Activated naive CD4-positive, alpha-beta T cell treated with anti-CD3 and anti-CD28 coated beads for 36 hours (primary cell): ENCODE results near the gene MYH8. TPM values are rescaled to one million over a fixed set of nuclear protein-coding genes. Genes with fewer than 3 reads are reported as not detected.

ENCODE experiments used
- CTCF ChIA-PET: fragments of 350-600 bp; sonication (Branson Sonifier 250); formaldehyde crosslinking; loops from one replicate; lab custom pipeline; 2021; ENCODE audit warnings: antibody characterized with exemption; lab: Charles Lee
- DNase-seq: peaks from one replicate; pipeline ENCODE4 v3.0.0-alpha.2; 2020
- H3K27ac Mint-ChIP-seq: one replicate; pipeline ENCODE4 v1.8.0; 2021; ENCODE audit warnings: mild to moderate bottlenecking, mixed read lengths
- H3K27me3 Mint-ChIP-seq: one replicate; pipeline ENCODE4 v1.8.0; 2021; ENCODE audit warnings: low read depth, mixed read lengths
- H3K36me3 Mint-ChIP-seq: one replicate; pipeline ENCODE4 v1.8.0; 2021; ENCODE audit warnings: low read depth, mixed read lengths
- H3K4me1 Mint-ChIP-seq: one replicate; pipeline ENCODE4 v1.8.0; 2021; ENCODE audit warnings: low read depth, mixed read lengths
- H3K4me3 Mint-ChIP-seq: one replicate; pipeline ENCODE4 v1.8.0; 2021; ENCODE audit warnings: mild to moderate bottlenecking, moderate library complexity, mixed read lengths
- H3K9me3 Mint-ChIP-seq: one replicate; pipeline ENCODE4 v1.8.0; 2021; ENCODE audit warnings: mixed read lengths
- intact Hi-C: fragments of 100-400 bp; cut with micrococcal nuclease; formaldehyde crosslinking; loops from one replicate; pipeline ENCODE4 v1.15.1; 2023
- total RNA-seq, 2 experiments: library from RNA; stranded (reverse); gene quantifications; one replicate each; pipeline ENCODE4 v1.2.3, GENCODE V29; 2021

Gene MYH8
- not detected for total RNA-seq

DNA sequence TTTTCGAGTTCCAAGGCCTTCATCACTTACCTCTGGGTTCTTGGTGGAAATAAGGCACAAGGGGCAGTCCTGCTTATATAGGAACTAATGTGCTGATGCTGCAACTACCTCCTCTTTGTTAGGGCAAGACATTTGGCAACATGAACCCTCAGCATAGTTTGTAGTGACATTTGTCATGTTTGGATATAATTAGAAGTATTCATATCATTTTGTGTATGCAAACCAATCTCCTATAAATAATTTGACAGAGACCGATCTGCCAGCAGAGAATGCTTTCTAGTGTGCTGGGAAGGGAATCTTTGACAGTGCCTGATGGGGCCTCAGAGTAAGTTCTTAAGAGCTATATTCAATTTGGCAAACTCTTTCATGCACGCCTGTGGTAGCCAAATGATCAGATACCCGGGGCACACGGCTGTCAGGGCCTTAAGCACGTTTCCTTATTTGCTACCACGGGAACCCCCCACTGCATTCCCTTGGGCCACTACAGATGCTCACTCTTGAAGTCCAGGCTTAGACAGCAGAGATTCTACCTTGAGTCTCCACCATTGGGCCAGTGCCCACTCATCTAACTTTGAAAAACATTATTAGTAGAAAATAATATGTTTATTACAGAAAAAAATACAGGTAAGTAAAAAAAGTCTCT is at the start of gene MYH8:
TSS of gene MYH8 (minus strand) at position 51 of the 643 bp plus-strand sequence. CDS start 1,723 bp downstream, outside the sequence.
- no peaks in the 10 kb centered on the region for H3K9me3 Mint-ChIP-seq
- intact Hi-C loops: no loop called here
- no peak within 1 kb of the TSS for H3K27ac Mint-ChIP-seq
- no peak for DNase-seq
- no peaks in the 10 kb centered on the region for H3K4me1 Mint-ChIP-seq
- H3K36me3 Mint-ChIP-seq: no peaks in the 10 kb centered on the region
- CTCF ChIA-PET: no interaction called here
- H3K27me3 Mint-ChIP-seq: peaks cover 1% of the 10 kb centered on the region
- H3K4me3 Mint-ChIP-seq: no peak within 1 kb of the TSS

DNA sequence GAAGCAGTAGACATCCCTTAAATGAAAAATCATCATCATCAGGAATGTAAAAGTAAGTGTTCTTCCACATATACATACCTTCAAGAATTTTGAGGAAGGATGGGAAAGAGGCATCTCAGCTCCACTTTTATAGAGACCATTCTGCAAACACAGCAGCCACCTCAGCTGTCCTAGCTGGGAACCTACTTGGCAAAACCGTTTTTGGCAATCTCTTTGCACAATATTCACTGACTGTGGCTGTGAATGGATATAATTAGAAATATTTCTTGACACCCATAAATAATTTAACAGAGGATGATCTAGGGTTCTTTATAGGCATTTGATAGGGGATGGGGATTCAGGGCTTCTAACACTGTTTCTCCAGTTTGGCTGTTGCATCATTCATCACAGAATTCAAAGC is 47.7 kb upstream of the MYH8 start, which contains the start of gene MYH4:
TSS of gene MYH4 (minus strand) at position 101 of the 400 bp plus-strand sequence. CDS start 2,814 bp downstream, outside the sequence.
- CTCF ChIA-PET: no interaction called here
- Mint-ChIP-seq H3K27ac (no peak within 1 kb of the TSS), H3K4me3 (no peak within 1 kb of the TSS), H3K27me3 (no peaks in the 10 kb centered on the region), H3K36me3 (no peaks in the 10 kb centered on the region), H3K9me3 (no peaks in the 10 kb centered on the region), H3K4me1 (no peaks in the 10 kb centered on the region)
- intact Hi-C loops: no loop called here
- DNase-seq: no peak

DNA sequence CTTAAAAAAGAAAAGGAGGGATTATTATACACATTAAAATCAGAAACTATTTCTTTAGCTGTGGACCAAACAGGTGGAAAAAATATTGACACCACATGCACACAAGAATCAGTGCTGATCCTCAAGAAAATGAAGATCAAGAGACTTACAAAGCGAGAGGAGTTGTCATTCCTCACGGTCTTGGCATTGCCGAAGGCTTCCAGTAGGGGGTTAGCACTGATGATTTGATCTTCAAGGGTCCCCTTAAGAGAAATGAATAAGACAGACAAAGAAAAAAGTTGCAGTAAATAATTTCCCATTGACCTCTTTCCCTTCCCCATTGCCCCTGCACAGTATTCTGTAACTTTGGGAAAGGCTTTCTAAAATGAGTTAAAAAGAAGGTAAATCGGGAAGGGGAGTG is 41.7 kb upstream of the MYH8 start:
- DNase-seq: no peak
- H3K27me3 Mint-ChIP-seq: no peaks in the 10 kb centered on the region
- intact Hi-C loops: no loop called here
- no peaks in the 10 kb centered on the region for H3K4me1 Mint-ChIP-seq
- no peaks in the 10 kb centered on the region for H3K36me3 Mint-ChIP-seq
- no peaks in the 10 kb centered on the region for H3K9me3 Mint-ChIP-seq
- CTCF ChIA-PET: interaction anchor here (0.6 to 0.7 kb wide), 2 partner anchors 75 to 133 kb away, joined by 3 read pairs; no protein-coding TSS in a partner anchor
- H3K27ac Mint-ChIP-seq: no peak overlapping the region
- H3K4me3 Mint-ChIP-seq: no peak overlapping the region

DNA sequence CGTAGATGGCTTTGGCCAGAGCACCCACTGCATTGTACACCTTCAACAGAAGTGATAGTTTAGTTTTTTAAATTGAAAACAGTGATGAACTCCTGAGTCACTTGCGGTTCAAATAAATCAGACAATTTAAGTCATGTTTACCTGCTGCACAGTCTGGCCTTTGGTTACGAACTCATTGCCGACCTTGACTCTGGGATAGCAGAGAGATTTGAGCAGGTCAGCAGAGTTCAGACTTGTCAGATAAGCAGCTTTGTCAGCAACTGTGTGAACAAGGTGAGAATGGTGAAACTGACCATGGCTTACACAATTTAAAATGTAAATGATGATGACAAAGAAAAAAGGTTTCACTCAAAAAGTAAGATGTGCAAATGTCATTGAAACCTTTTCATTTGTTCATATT is 38.3 kb upstream of the MYH8 start:
- no peaks in the 10 kb centered on the region for H3K27me3 Mint-ChIP-seq
- H3K4me1 Mint-ChIP-seq: no peaks in the 10 kb centered on the region
- intact Hi-C loops: no loop called here
- no peak overlapping the region for H3K4me3 Mint-ChIP-seq
- H3K9me3 Mint-ChIP-seq: no peaks in the 10 kb centered on the region
- CTCF ChIA-PET: no interaction called here
- H3K36me3 Mint-ChIP-seq: no peaks in the 10 kb centered on the region
- H3K27ac Mint-ChIP-seq: no peak overlapping the region
- DNase-seq: no peak

DNA sequence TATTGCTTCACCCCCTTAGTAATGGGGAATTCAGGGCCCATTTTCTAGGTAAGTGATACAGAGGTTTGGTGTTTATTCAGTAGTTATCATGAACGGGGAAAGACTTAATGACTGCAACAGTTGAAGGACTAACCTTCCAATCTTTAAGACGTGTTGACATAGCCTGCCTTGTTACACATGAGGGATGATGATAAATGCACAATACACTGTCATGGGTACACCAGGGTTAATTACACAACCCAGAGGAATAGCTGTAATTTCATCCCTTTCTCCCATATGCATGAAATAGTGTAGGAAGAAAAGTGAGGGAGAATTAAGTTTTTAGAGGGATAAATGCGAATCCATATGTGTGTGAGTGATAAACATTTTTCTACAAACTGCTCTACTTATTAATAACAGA is 37.0 kb upstream of the MYH8 start:
- Mint-ChIP-seq H3K27ac (no peak overlapping the region), H3K4me3 (no peak overlapping the region), H3K27me3 (no peaks in the 10 kb centered on the region), H3K4me1 (no peaks in the 10 kb centered on the region), H3K9me3 (no peaks in the 10 kb centered on the region), H3K36me3 (no peaks in the 10 kb centered on the region)
- DNase-seq: no peak
- CTCF ChIA-PET: no interaction called here
- intact Hi-C loops: no loop called here

DNA sequence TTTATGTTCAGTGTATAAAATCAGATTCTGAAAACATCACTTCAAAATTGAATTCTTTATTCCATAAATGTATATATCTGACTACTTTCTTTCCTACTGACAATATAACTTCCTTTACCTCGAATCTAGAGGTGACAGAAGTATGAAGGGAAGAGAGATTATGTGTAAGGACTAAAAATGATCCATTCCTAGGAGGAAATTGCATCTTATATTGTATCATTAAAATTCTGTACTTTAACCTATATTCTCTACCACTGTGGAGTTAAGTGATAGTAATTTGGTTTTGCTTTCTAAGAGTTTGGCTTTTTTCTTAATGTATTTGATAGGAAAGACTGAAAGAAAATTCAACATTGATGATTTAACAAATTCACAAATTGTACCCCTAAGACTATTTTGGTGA is 36.2 kb upstream of the MYH8 start:
- intact Hi-C loops: no loop called here
- no peak for DNase-seq
- H3K4me3 Mint-ChIP-seq: no peak overlapping the region
- no peaks in the 10 kb centered on the region for H3K9me3 Mint-ChIP-seq
- H3K4me1 Mint-ChIP-seq: no peaks in the 10 kb centered on the region
- no peaks in the 10 kb centered on the region for H3K27me3 Mint-ChIP-seq
- no peaks in the 10 kb centered on the region for H3K36me3 Mint-ChIP-seq
- H3K27ac Mint-ChIP-seq: no peak overlapping the region
- CTCF ChIA-PET: no interaction called here

DNA sequence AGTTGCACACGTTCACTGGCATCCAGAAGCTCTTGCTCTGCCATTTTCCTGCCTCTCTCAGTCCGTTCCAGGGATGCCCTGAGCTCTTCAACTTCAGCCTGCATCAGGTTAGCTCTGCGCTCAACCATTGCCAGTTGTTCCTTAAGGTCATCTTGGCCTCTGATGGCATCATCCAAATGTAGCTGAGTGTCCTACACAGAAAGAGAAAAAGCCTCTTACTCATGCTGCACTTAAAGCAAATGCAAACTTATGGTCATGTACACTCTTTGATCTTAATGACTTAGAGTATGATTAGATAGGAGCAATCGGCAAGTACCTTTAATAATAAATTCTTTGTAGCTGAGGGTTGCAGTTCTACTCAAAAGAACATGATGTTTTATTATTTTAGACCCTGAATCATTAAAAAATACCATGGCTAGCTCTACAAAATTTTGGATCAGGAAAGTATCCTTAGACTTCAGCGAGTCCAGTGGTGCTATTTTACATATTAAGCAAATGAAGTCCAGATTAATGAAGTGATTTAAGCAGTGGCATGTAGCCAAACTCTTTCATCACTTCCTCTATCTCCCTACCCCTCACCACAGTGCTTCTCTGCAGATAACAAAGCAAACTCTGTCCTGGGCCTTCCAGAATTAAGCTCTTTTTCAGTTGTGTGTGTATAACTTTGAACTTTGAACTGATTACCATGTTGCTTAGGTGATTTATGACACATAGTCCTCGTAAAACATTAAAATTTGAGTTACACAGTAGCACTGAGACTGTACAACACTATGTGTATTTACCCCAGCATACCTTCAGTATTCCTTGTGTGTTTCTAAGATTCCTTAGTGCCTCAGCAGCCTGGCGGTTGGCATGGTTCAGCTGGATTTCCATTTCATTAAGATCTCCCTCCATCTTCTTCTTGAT is 25.5 kb upstream of the MYH8 start:
- H3K27ac Mint-ChIP-seq: no peak overlapping the region
- no peak for DNase-seq
- no peaks in the 10 kb centered on the region for H3K36me3 Mint-ChIP-seq
- no peak overlapping the region for H3K4me3 Mint-ChIP-seq
- no peaks in the 10 kb centered on the region for H3K4me1 Mint-ChIP-seq
- intact Hi-C loops: no loop called here
- H3K27me3 Mint-ChIP-seq: peaks cover 3% of the 10 kb centered on the region
- CTCF ChIA-PET: interaction anchor here (0.6 kb wide), 1 partner anchor 130 kb away, joined by 3 read pairs; no protein-coding TSS in a partner anchor
- H3K9me3 Mint-ChIP-seq: no peaks in the 10 kb centered on the region

DNA sequence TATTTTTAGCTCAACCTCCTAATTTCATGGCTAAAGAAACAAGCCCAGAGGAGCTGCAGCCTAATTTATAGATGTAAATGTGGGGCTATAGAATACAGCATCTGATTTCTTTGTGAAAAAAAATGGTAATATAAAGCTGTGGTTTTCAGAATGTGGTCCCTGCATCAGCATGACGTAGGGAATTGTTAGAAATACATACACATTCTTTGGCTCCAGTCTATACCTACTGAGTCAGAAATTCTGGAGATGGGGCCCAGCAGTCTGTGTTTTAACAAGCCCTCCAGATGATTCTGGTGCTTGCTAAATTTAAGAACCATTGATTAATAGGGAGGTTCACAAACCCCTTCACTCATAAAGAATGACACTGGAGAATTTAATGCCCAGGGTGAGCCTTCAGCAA is 18.1 kb upstream of the MYH8 start:
- Mint-ChIP-seq H3K27ac (no peak overlapping the region), H3K27me3 (peaks cover 7% of the 10 kb centered on the region), H3K9me3 (no peaks in the 10 kb centered on the region), H3K4me1 (no peaks in the 10 kb centered on the region), H3K4me3 (no peak overlapping the region), H3K36me3 (no peaks in the 10 kb centered on the region)
- intact Hi-C loops: no loop called here
- CTCF ChIA-PET: no interaction called here
- DNase-seq: no peak

DNA sequence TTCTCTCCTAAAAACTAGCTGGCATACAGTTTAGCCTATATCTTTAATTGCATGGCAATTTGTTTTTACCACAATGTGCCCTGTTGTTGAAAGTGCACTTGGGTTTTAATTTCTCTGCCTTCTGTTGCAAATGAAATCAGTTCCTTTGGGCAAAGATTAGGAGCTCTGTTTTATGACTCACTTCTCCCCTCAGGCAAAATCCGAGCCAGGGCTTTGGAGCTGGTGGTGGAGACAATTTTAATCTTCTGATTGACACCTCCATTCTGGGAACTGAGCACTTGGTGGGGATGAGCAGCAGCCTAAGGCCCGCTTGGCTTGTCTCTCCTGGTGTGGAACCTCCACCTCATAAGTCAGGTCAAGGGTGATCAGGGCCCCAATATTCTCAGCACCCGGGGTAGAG is 13.3 kb upstream of the MYH8 start:
- CTCF ChIA-PET: no interaction called here
- DNase-seq: no peak
- Mint-ChIP-seq H3K9me3 (peaks cover 5% of the 10 kb centered on the region), H3K4me1 (no peaks in the 10 kb centered on the region), H3K36me3 (no peaks in the 10 kb centered on the region), H3K27ac (no peak overlapping the region), H3K4me3 (no peak overlapping the region), H3K27me3 (peaks cover 7% of the 10 kb centered on the region)
- intact Hi-C loops: no loop called here

DNA sequence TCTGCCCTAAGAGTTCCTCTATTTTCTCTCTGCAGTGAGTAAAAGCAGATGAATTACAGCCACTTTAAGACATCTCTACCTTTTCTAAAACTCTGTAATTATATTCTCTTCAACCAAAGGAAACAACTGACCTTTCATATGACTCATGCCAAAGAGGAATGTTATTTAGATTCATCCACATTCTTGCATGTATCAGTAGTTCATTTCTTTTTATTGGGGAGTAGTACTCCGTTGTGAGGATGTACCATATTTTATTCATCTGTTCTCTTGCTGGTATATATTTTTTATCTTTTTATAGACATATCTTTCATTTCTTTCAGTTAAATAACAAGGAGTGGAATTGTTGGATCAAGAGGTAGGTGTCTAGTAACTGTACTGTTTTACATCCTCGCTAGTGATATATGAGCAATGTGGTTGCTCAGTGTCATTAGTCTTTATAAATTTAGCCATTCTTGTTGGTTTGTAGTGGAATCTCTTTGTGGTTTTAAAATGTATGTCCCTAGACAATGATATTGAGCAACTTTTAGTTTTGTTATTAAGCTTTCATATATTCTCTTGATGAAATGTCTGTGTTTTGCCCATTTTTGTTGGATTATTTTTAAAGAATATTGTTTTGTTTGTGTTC is 7.8 kb upstream of the MYH8 start:
- intact Hi-C loops: no loop called here
- Mint-ChIP-seq H3K36me3 (no peaks in the 10 kb centered on the region), H3K27me3 (peaks cover 1% of the 10 kb centered on the region), H3K27ac (no peak overlapping the region), H3K4me1 (no peaks in the 10 kb centered on the region), H3K9me3 (peaks cover 5% of the 10 kb centered on the region), H3K4me3 (no peak overlapping the region)
- DNase-seq: no peak
- CTCF ChIA-PET: interaction anchor here (1.4 kb wide), 1 partner anchor 106 kb away, joined by 4 read pairs; no protein-coding TSS in a partner anchor

DNA sequence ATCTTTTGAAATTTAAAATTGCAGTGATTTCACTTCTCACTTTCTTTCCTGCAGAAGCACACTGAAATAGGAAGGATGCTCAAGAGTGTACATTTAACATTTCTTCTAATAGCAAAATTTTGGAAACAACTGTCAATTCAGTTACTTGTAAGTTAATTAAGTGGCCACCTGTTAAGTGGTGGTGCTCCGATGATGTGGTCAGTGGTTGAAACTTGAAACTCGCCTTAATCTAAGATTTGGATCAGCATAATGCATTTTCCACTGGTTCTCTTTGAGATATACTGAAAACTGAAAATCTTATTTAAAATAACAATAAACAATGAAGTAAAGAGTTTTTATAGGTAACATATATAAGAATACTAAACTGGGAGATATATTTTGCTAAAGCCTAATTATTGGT is 7.0 kb upstream of the MYH8 start:
- no peaks in the 10 kb centered on the region for H3K4me1 Mint-ChIP-seq
- no peak overlapping the region for H3K4me3 Mint-ChIP-seq

DNA sequence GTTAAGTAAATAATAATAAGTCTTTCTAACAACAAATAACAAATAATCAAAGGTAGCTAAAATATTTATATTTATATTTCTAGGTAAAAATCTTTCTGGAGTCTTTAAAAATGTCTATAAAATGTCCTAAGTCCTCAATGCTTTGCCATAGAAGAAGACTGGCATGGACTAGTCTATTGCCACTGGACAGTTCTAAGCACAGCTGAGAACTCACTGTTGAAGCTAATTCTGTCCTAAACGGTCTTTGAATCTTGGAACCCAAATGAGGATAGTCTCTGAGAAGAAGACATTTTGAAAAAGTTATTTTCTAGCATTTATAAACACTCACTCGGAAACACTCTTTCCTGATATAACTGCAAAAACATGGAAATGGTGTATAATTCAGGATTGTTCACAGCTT is 539 bp downstream of the MYH8 start:
- Mint-ChIP-seq H3K4me1 (no peaks in the 10 kb centered on the region), H3K27ac (no peak overlapping the region), H3K36me3 (no peaks in the 10 kb centered on the region), H3K27me3 (peaks cover 1% of the 10 kb centered on the region), H3K4me3 (no peak overlapping the region), H3K9me3 (no peaks in the 10 kb centered on the region)
- intact Hi-C loops: no loop called here
- CTCF ChIA-PET: no interaction called here
- no peak for DNase-seq

More for the DNA sequence above, 7.0 kb upstream of the MYH8 start:
- CTCF ChIA-PET: interaction anchor here (0.7 kb wide), 1 partner anchor 11 kb away, joined by 3 read pairs; no protein-coding TSS in a partner anchor
- Mint-ChIP-seq H3K9me3 (peaks cover 5% of the 10 kb centered on the region), H3K27ac (no peak overlapping the region), H3K36me3 (no peaks in the 10 kb centered on the region), H3K27me3 (peaks cover 1% of the 10 kb centered on the region)
- intact Hi-C loops: no loop called here
- no peak for DNase-seq
